Measurements from ENCODE around the gene BACH2.

The BACH2 gene

DNA sequence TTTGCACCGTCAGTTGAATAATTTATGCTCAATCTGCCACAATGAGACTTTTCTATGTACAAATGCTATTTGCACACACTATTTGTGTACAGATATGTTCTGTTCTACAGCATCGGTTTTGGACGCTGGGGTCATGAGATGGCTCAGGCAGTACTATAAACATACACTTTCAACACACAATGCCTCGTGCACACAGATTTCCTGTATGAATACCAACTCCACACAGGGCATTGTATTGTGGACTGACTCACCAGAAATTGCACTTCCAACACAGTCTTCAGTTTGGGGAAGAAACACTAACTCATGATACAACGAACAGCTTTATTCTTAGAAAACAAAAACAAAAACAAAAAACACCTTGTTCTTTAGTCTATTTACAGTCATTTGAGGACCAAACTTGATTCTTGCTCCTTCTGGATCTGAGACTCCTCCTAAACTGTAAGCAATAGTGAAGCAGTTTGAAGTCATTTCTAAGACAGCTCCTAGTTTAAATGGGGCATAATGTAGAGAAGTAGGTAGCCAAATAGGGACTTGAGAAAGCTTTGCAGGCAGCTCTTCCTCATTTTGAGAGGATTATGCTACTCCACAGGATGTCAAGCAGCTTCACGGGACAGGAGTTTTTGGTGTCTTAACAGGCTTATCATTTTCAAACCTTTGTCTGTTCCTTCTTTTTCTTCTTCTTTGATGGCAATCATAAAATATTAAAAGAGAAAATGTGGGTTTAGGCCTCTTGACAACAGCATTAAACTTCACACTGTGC lies 368.7 kb downstream of the BACH2 start:
- no peak overlapping the region for H3K27ac ChIP-seq (ENCODE audit: low read depth, low read length)
- no peaks in the 10 kb centered on the region for H3K27me3 ChIP-seq (ENCODE audit: control insufficient read depth, insufficient read depth, low read length)
- no peak overlapping the region for H3K4me3 ChIP-seq (ENCODE audit: low read depth, low read length)
- H3K9ac ChIP-seq (ENCODE audit: low read length) = no peak overlapping the region
- H3K4me1 ChIP-seq (ENCODE audit: control insufficient read depth, insufficient read depth, low read length) = no peaks in the 10 kb centered on the region
- no peaks in the 10 kb centered on the region for H3K9me3 ChIP-seq (ENCODE audit: control insufficient read depth, insufficient read depth, low read depth, low read length)
- no peaks in the 10 kb centered on the region for H3K36me3 ChIP-seq (ENCODE audit: control insufficient read depth, insufficient read depth, low read length)

GRCh38 chr6:89927264-89927663 lies 369.4 kb downstream of the BACH2 start:
- H3K27ac ChIP-seq (ENCODE audit: low read depth, low read length) = no peak overlapping the region
- H3K36me3 ChIP-seq (ENCODE audit: control insufficient read depth, insufficient read depth, low read length) = no peaks in the 10 kb centered on the region
- H3K9ac ChIP-seq (ENCODE audit: low read length) = no peak overlapping the region
- H3K9me3 ChIP-seq (ENCODE audit: control insufficient read depth, insufficient read depth, low read depth, low read length) = no peaks in the 10 kb centered on the region
- H3K4me1 ChIP-seq (ENCODE audit: control insufficient read depth, insufficient read depth, low read length) = no peaks in the 10 kb centered on the region
- H3K4me3 ChIP-seq (ENCODE audit: low read depth, low read length) = no peak overlapping the region
- no peaks in the 10 kb centered on the region for H3K27me3 ChIP-seq (ENCODE audit: control insufficient read depth, insufficient read depth, low read length)

- Histone ChIP-seq H3K4me3 (ENCODE audit: low read depth, low read length) (no peak overlapping the region), H3K36me3 (ENCODE audit: control insufficient read depth, insufficient read depth, low read length) (no peaks in the 10 kb centered on the region), H3K27me3 (ENCODE audit: control insufficient read depth, insufficient read depth, low read length) (no peaks in the 10 kb centered on the region), H3K27ac (ENCODE audit: low read depth, low read length) (no peak overlapping the region), H3K4me1 (ENCODE audit: control insufficient read depth, insufficient read depth, low read length) (no peaks in the 10 kb centered on the region), H3K9ac (ENCODE audit: low read length) (no peak overlapping the region), H3K9me3 (ENCODE audit: control insufficient read depth, insufficient read depth, low read depth, low read length) (no peaks in the 10 kb centered on the region)
Observed at GRCh38 chr6:89925826-89926225, 370.8 kb downstream of the BACH2 start.

DNA sequence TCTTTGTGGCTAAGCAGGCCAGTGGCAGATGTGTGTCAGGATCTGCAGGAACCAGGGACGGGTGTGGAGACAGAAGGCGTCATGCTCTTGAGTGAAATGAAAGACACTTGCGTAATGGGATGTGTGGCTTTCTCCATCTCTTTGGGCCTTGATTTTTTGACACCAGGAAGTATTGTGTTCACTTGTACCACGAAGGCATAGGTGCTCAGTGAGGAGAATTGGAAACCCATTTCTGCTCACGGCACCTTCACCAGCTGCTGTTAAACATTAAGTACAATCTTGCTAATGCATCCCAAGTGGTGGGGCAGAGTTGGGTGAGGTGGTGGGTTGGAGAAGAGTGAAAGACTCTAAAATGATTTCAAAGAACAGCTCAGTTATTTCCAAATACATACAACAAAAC lies 372.4 kb downstream of the BACH2 start:
- H3K36me3 ChIP-seq (ENCODE audit: control insufficient read depth, insufficient read depth, low read length) = no peaks in the 10 kb centered on the region
- no peaks in the 10 kb centered on the region for H3K4me1 ChIP-seq (ENCODE audit: control insufficient read depth, insufficient read depth, low read length)
- no peak overlapping the region for H3K4me3 ChIP-seq (ENCODE audit: low read depth, low read length)
- H3K27ac ChIP-seq (ENCODE audit: low read depth, low read length) = no peak overlapping the region
- H3K9me3 ChIP-seq (ENCODE audit: control insufficient read depth, insufficient read depth, low read depth, low read length) = no peaks in the 10 kb centered on the region
- H3K27me3 ChIP-seq (ENCODE audit: control insufficient read depth, insufficient read depth, low read length) = no peaks in the 10 kb centered on the region
- no peak overlapping the region for H3K9ac ChIP-seq (ENCODE audit: low read length)

GRCh38 chr6:89921691-89922090 lies 375.0 kb downstream of the BACH2 start:
- no peaks in the 10 kb centered on the region for H3K36me3 ChIP-seq (ENCODE audit: control insufficient read depth, insufficient read depth, low read length)
- peaks cover 4% of the 10 kb centered on the region; the same call in 1 of the 2 replicates for H3K9me3 ChIP-seq (ENCODE audit: control insufficient read depth, insufficient read depth, low read depth, low read length)
- H3K9ac ChIP-seq (ENCODE audit: low read length) = no peak overlapping the region
- no peaks in the 10 kb centered on the region for H3K27me3 ChIP-seq (ENCODE audit: control insufficient read depth, insufficient read depth, low read length)
- H3K27ac ChIP-seq (ENCODE audit: low read depth, low read length) = no peak overlapping the region
- peaks cover 11% of the 10 kb centered on the region for H3K4me1 ChIP-seq (ENCODE audit: control insufficient read depth, insufficient read depth, low read length)
- H3K4me3 ChIP-seq (ENCODE audit: low read depth, low read length) = no peak overlapping the region

DNA sequence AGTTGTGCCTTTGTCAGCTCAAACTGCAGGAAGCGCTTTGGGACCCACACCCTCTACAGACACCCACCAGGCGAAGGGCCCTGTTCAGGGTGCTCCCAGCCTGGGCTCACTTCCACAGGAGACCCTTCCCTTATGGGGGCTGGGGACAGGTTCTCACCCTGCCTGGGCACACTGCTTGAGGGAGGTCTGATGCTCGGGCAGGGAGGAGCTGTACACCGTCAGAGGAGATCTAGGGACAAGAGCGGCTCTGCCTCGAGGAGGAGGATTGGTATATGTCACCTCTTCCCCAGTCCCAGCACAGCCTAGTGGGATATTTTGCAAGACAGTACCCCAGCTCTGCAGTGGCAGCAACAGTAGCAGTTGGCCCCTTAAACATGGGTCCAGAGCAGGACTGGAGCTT lies 375.4 kb downstream of the BACH2 start:
- Histone ChIP-seq H3K36me3 (ENCODE audit: control insufficient read depth, insufficient read depth, low read length) (no peaks in the 10 kb centered on the region), H3K4me1 (ENCODE audit: control insufficient read depth, insufficient read depth, low read length) (peaks cover 11% of the 10 kb centered on the region), H3K4me3 (ENCODE audit: low read depth, low read length) (no peak overlapping the region), H3K27ac (ENCODE audit: low read depth, low read length) (no peak overlapping the region), H3K9me3 (ENCODE audit: control insufficient read depth, insufficient read depth, low read depth, low read length) (peaks cover 4% of the 10 kb centered on the region; the same call in 1 of the 2 replicates), H3K27me3 (ENCODE audit: control insufficient read depth, insufficient read depth, low read length) (no peaks in the 10 kb centered on the region), H3K9ac (ENCODE audit: low read length) (no peak overlapping the region)

DNA sequence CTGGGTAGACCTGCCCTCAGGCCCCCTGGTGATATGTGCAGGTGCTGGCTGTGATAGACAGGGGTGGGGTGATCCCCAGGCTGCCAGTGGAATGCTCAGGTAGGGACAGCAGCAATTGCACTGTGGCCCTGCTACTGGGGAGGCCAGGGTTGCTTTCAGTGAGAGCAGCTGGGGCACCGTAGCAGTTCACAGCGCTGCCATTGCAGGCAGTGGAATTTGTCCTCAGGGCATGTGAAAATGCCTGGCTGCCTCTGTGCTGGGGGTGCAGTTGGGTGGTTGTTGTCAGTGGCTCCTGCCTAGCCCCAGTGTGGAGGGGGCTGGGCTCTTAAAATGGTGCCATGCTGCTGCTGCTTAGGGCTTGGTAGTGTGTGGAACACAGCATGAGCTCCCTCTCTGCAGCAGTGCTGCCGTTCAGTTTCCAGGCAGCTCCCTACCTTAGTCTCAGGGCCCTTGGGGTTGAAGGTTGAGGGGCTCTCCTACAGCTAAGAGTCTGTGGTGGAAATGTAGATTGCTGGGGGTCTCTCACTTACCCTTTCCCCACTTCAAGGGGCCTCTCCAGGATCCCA lies 378.8 kb downstream of the BACH2 start:
- no peak overlapping the region for H3K4me3 ChIP-seq (ENCODE audit: low read depth, low read length)
- peaks cover 11% of the 10 kb centered on the region for H3K4me1 ChIP-seq (ENCODE audit: control insufficient read depth, insufficient read depth, low read length)
- peaks cover 7% of the 10 kb centered on the region; the same call in 1 of the 2 replicates for H3K9me3 ChIP-seq (ENCODE audit: control insufficient read depth, insufficient read depth, low read depth, low read length)
- no peaks in the 10 kb centered on the region for H3K36me3 ChIP-seq (ENCODE audit: control insufficient read depth, insufficient read depth, low read length)
- H3K9ac ChIP-seq (ENCODE audit: low read length) = no peak overlapping the region
- H3K27ac ChIP-seq (ENCODE audit: low read depth, low read length) = no peak overlapping the region
- no peaks in the 10 kb centered on the region for H3K27me3 ChIP-seq (ENCODE audit: control insufficient read depth, insufficient read depth, low read length)

GRCh38 chr6:89917216-89917615 lies 379.4 kb downstream of the BACH2 start:
- Histone ChIP-seq H3K4me1 (ENCODE audit: control insufficient read depth, insufficient read depth, low read length) (peaks cover 11% of the 10 kb centered on the region), H3K27me3 (ENCODE audit: control insufficient read depth, insufficient read depth, low read length) (no peaks in the 10 kb centered on the region), H3K9ac (ENCODE audit: low read length) (no peak overlapping the region), H3K4me3 (ENCODE audit: low read depth, low read length) (no peak overlapping the region), H3K36me3 (ENCODE audit: control insufficient read depth, insufficient read depth, low read length) (no peaks in the 10 kb centered on the region), H3K27ac (ENCODE audit: low read depth, low read length) (no peak overlapping the region), H3K9me3 (ENCODE audit: control insufficient read depth, insufficient read depth, low read depth, low read length) (peaks cover 7% of the 10 kb centered on the region; the same call in 1 of the 2 replicates)

GRCh38 chr6:89916136-89916920 lies 380.3 kb downstream of the BACH2 start:
- no peak overlapping the region for H3K4me3 ChIP-seq (ENCODE audit: low read depth, low read length)
- H3K4me1 ChIP-seq (ENCODE audit: control insufficient read depth, insufficient read depth, low read length) = peaks cover 11% of the 10 kb centered on the region
- H3K27me3 ChIP-seq (ENCODE audit: control insufficient read depth, insufficient read depth, low read length) = no peaks in the 10 kb centered on the region
- H3K9me3 ChIP-seq (ENCODE audit: control insufficient read depth, insufficient read depth, low read depth, low read length) = peaks cover 7% of the 10 kb centered on the region; the same call in 1 of the 2 replicates
- H3K9ac ChIP-seq (ENCODE audit: low read length) = no peak overlapping the region
- no peaks in the 10 kb centered on the region for H3K36me3 ChIP-seq (ENCODE audit: control insufficient read depth, insufficient read depth, low read length)
- no peak overlapping the region for H3K27ac ChIP-seq (ENCODE audit: low read depth, low read length)

GRCh38 chr6:89910902-89911240 lies 385.8 kb downstream of the BACH2 start:
- Histone ChIP-seq H3K4me3 (ENCODE audit: low read depth, low read length) (no peak overlapping the region), H3K9me3 (ENCODE audit: control insufficient read depth, insufficient read depth, low read depth, low read length) (peaks cover under 1% of the 10 kb centered on the region; the same call in 1 of the 2 replicates), H3K9ac (ENCODE audit: low read length) (no peak overlapping the region), H3K4me1 (ENCODE audit: control insufficient read depth, insufficient read depth, low read length) (0 out of 2 replicates have a peak, but pooled peaks cover 4% of the 10 kb centered on the region), H3K36me3 (ENCODE audit: control insufficient read depth, insufficient read depth, low read length) (no peaks in the 10 kb centered on the region), H3K27me3 (ENCODE audit: control insufficient read depth, insufficient read depth, low read length) (no peaks in the 10 kb centered on the region), H3K27ac (ENCODE audit: low read depth, low read length) (no peak overlapping the region)

All from HUES6 (cell line).